ENCODE measurements around the gene TEDC2. TPM values are rescaled to one million over a fixed set of nuclear protein-coding genes. Genes with fewer than 3 reads are reported as not detected.

The TEDC2 gene
- total RNA-seq, 1 donor from 2014 or later = 2.5 TPM

- H3K4me1 ChIP-seq = peaks cover 68% of the 10 kb centered on the region
- peaks cover 4% of the 10 kb centered on the region for H3K27me3 ChIP-seq
- H3K9me3 ChIP-seq = no peaks in the 10 kb centered on the region
- intact Hi-C loops (cut with DNase I) = no loop called here
- peak within 1 kb of the TSS; percentile 17 to 33 for H3K4me3 ChIP-seq
- TF ChIP-seq, protein P1, sequence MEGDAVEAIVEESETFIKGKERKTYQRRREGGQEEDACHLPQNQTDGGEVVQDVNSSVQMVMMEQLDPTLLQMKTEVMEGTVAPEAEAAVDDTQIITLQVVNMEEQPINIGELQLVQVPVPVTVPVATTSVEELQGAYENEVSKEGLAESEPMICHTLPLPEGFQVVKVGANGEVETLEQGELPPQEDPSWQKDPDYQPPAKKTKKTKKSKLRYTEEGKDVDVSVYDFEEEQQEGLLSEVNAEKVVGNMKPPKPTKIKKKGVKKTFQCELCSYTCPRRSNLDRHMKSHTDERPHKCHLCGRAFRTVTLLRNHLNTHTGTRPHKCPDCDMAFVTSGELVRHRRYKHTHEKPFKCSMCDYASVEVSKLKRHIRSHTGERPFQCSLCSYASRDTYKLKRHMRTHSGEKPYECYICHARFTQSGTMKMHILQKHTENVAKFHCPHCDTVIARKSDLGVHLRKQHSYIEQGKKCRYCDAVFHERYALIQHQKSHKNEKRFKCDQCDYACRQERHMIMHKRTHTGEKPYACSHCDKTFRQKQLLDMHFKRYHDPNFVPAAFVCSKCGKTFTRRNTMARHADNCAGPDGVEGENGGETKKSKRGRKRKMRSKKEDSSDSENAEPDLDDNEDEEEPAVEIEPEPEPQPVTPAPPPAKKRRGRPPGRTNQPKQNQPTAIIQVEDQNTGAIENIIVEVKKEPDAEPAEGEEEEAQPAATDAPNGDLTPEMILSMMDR (IDR thresholded peaks at IDR 0.05) = no peak
- TF ChIP-seq POLR2A (IDR thresholded peaks at IDR 0.05) = no peak
- TF ChIP-seq POLR2AphosphoS5 (IDR thresholded peaks at IDR 0.05; ENCODE audit: insufficient read depth in 1 of 2, low read depth in 1 of 2) = no peak
- H3K36me3 ChIP-seq = no peaks in the 10 kb centered on the region
- no peak for DNase-seq (ENCODE audit: extremely low spot score in 2 of 2)
- H3K27ac ChIP-seq = peak within 1 kb of the TSS; percentile 51
These were observed 11.2 kb downstream of the TEDC2 start, which contains the start of gene NTN3 for GRCh38 chr16:2471016-2471652. Gene NTN3, plus strand, starts transcription at chr16:2471297. Its CDS starts 405 bp downstream, at chr16:2471702.

GRCh38 chr16:2471653-2472487, 12.0 kb downstream of the TEDC2 start:
- DNase-seq (ENCODE audit: extremely low spot score in 2 of 2) = no peak
- intact Hi-C loops (cut with DNase I) = no loop called here
- H3K27me3 ChIP-seq = peaks cover 4% of the 10 kb centered on the region
- H3K4me3 ChIP-seq = peak overlapping the region; percentile 17 to 33
- TF ChIP-seq, protein P1 (IDR thresholded peaks at IDR 0.05) = no peak
- no peak for TF ChIP-seq POLR2A (IDR thresholded peaks at IDR 0.05)
- TF ChIP-seq POLR2AphosphoS5 (IDR thresholded peaks at IDR 0.05; ENCODE audit: insufficient read depth in 1 of 2, low read depth in 1 of 2) = no peak
- H3K27ac ChIP-seq = no peak overlapping the region
- H3K36me3 ChIP-seq = no peaks in the 10 kb centered on the region
- no peaks in the 10 kb centered on the region for H3K9me3 ChIP-seq
- H3K4me1 ChIP-seq = peaks cover 71% of the 10 kb centered on the region

DNA sequence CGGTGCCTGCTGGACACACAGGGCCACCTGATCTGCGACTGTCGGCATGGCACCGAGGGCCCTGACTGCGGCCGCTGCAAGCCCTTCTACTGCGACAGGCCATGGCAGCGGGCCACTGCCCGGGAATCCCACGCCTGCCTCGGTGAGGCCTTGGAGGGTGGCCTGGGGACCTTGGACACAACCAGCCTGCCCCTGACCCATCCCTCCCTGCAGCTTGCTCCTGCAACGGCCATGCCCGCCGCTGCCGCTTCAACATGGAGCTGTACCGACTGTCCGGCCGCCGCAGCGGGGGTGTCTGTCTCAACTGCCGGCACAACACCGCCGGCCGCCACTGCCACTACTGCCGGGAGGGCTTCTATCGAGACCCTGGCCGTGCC, 12.6 kb downstream of the TEDC2 start:
- Histone ChIP-seq H3K4me1 (peaks cover 66% of the 10 kb centered on the region), H3K36me3 (no peaks in the 10 kb centered on the region), H3K27ac (no peak overlapping the region), H3K9me3 (no peaks in the 10 kb centered on the region), H3K4me3 (no peak overlapping the region), H3K27me3 (peaks cover 4% of the 10 kb centered on the region)
- DNase-seq (ENCODE audit: extremely low spot score in 2 of 2) = no peak
- TF ChIP-seq POLR2AphosphoS5 (IDR thresholded peaks at IDR 0.05; ENCODE audit: insufficient read depth in 1 of 2, low read depth in 1 of 2) (no peak), POLR2A (IDR thresholded peaks at IDR 0.05) (no peak)
- TF ChIP-seq, protein P1 (IDR thresholded peaks at IDR 0.05) = no peak
- intact Hi-C loops (cut with DNase I) = no loop called here

DNA sequence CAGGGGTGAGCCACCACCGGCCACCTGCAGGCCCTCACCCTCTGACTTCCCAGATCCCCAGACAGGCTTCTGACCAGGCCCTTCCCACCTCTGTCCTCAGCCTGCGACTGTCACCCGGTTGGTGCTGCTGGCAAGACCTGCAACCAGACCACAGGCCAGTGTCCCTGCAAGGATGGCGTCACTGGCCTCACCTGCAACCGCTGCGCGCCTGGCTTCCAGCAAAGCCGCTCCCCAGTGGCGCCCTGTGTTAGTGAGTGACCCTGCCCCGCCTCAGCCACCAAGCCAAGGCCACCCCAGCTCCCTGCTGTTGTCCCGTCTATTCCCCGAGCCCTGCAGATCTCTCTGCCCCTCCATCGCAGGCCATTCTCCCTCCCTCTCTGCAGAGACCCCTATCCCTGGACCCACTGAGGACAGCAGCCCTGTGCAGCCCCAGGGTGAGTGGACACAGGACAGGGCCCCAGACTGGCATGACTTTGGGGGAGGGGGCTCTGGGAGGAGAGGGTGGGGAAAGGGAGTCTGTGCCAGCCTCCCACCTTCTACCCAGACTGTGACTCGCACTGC, 13.1 kb downstream of the TEDC2 start:
- intact Hi-C loops (cut with DNase I) = no loop called here
- Histone ChIP-seq H3K27me3 (peaks cover 4% of the 10 kb centered on the region), H3K9me3 (no peaks in the 10 kb centered on the region), H3K36me3 (no peaks in the 10 kb centered on the region), H3K27ac (no peak overlapping the region), H3K4me3 (peak overlapping the region; percentile 56 to 67), H3K4me1 (peaks cover 64% of the 10 kb centered on the region)
- TF ChIP-seq POLR2AphosphoS5 (IDR thresholded peaks at IDR 0.05; ENCODE audit: insufficient read depth in 1 of 2, low read depth in 1 of 2) (no peak), POLR2A (IDR thresholded peaks at IDR 0.05) (no peak)
- TF ChIP-seq, protein P1 (IDR thresholded peaks at IDR 0.05) = no peak
- DNase-seq (ENCODE audit: extremely low spot score in 2 of 2) = no peak

All from vagina (tissue), 2 donors.